Body of pancreas (tissue), 4 donors: ENCODE results near the gene TOM1L1. TPM values are rescaled to one million over a fixed set of nuclear protein-coding genes. Genes with fewer than 3 reads are reported as not detected.
"Not testable (repeated sequence)": the region's sequence is repeated elsewhere in the genome, so short reads cannot be mapped to it uniquely, and the experiment has no call there.

ENCODE experiments used
- ATAC-seq: fragments of 150-250 bp; one replicate; pipeline ENCODE4 v1.9.1; 2016
- DNase-seq, 4 donors: peaks; one replicate each; pipeline ENCODE4 v3.0.0-alpha.2; 2019
- H3K27ac ChIP-seq, 4 donors: fragments of 200-600 bp; sonication (generic); 1 replicate in 3 of 4; 2 replicates in 1 of 4; pipeline versions ENCODE4 v1.5.1 to v1.6.1; 2016 to 2019; ENCODE audit warnings: mild to moderate bottlenecking in 1 of 4, mixed read lengths in 1 of 4, moderate library complexity in 1 of 4
- H3K27me3 ChIP-seq, 2 donors: fragments of 200-600 bp; sonication (generic); one replicate each; pipeline ENCODE4 v1.6.0; 2016; ENCODE audit warnings: mild to moderate bottlenecking in 1 of 2
- H3K36me3 ChIP-seq, 2 donors: fragments of 200-600 bp; sonication (generic); replicated peaks in 1 of 2; 2 replicates each; pipeline ENCODE4 v1.5.1; 2016; ENCODE audit warnings: low read depth in 2 of 2; ENCODE audit not compliant: insufficient read depth in 1 of 2
- H3K4me1 ChIP-seq: fragments of 200-600 bp; sonication (generic); one replicate; pipeline ENCODE4 v1.6.0; 2016
- H3K4me3 ChIP-seq, 2 donors: fragments of 200-600 bp; sonication (generic); 1 replicate in 1 of 2; 2 replicates in 1 of 2; pipeline ENCODE4 v1.5.1; 2016 to 2019
- H3K9me3 ChIP-seq, 3 donors: fragments of 200-600 bp; sonication (generic); 1 replicate in 2 of 3; 2 replicates in 1 of 3; pipeline ENCODE4 v1.5.1; 2016
- POLR2A ChIP-seq, 3 donors: fragments of 450-650 bp; IDR thresholded peaks; one replicate each; pipeline ENCODE4 v1.6.1; 2016; ENCODE audit warnings: antibody characterized with exemption in 3 of 3, mild to moderate bottlenecking in 2 of 3
- WGBS, 2 donors: methylation state at CpG; one replicate each; pipeline ENCODE4 v1.1.5; 2017; 5-methylcytosine and 5-hydroxymethylcytosine counted together
- intact Hi-C: fragments of 100-400 bp; cut with DNase I; formaldehyde crosslinking; loops from one replicate; pipeline ENCODE4 v1.15.1; 2023
- total RNA-seq, 2 donors: library from RNA; depleted of rRNA; stranded (reverse); fragments of >200 nt; gene quantifications; one replicate each; pipeline ENCODE4 v1.1.0, GENCODE V29; 2016
- TF ChIP-seq, protein P1 (sequence below), 7 experiments: fragments of 450-650 bp in 4 of 7; fragments of 200-600 bp in 3 of 7; sonication (generic) in 3 of 7; IDR thresholded peaks; one replicate each; pipeline ENCODE4 v1.5.1; 2016 to 2019; ENCODE audit warnings: antibody characterized with exemption in 7 of 7

TOM1L1 gene
- total RNA-seq, 2 donors from 2014 or later, result 41.5 to 50.8 TPM

DNA sequence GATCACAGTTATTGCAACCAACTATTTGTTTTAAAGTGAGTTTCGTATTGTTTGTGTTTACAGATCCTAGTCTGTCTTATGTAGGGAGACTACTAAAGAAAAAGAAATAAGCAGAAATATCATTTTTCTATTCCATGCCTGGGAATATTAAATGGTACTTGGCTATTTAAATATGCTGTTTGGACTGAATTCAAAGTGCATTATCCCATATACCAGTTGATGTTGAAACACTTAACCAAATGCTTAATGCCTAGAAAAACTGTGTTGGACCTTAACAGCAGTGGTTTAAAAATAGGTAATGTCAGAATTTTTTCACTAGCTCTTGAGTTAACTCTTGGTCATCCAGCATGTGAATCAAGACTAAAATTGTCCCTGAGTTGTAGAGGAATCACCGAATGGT lies 37.5 kb upstream of the TOM1L1 start:
- WGBS, 2 donors, result 48 to 53% methylated on average over 2 of the region's 2 CpGs
- Histone ChIP-seq H3K27me3 (no peaks in the 10 kb centered on the region), H3K4me3 (no peak overlapping the region), H3K4me1 (peaks cover 15% of the 10 kb centered on the region), H3K36me3 (no peaks in the 10 kb centered on the region), H3K27ac (no peak overlapping the region), H3K9me3 (no peaks in the 10 kb centered on the region)
- intact Hi-C loops, result no loop called here
- DNase-seq (no peak), ATAC-seq (no peak)
- TF ChIP-seq, protein P1, sequence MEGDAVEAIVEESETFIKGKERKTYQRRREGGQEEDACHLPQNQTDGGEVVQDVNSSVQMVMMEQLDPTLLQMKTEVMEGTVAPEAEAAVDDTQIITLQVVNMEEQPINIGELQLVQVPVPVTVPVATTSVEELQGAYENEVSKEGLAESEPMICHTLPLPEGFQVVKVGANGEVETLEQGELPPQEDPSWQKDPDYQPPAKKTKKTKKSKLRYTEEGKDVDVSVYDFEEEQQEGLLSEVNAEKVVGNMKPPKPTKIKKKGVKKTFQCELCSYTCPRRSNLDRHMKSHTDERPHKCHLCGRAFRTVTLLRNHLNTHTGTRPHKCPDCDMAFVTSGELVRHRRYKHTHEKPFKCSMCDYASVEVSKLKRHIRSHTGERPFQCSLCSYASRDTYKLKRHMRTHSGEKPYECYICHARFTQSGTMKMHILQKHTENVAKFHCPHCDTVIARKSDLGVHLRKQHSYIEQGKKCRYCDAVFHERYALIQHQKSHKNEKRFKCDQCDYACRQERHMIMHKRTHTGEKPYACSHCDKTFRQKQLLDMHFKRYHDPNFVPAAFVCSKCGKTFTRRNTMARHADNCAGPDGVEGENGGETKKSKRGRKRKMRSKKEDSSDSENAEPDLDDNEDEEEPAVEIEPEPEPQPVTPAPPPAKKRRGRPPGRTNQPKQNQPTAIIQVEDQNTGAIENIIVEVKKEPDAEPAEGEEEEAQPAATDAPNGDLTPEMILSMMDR (IDR thresholded peaks at IDR 0.05), result no peak
- TF ChIP-seq POLR2A (IDR thresholded peaks at IDR 0.05), result no peak

DNA sequence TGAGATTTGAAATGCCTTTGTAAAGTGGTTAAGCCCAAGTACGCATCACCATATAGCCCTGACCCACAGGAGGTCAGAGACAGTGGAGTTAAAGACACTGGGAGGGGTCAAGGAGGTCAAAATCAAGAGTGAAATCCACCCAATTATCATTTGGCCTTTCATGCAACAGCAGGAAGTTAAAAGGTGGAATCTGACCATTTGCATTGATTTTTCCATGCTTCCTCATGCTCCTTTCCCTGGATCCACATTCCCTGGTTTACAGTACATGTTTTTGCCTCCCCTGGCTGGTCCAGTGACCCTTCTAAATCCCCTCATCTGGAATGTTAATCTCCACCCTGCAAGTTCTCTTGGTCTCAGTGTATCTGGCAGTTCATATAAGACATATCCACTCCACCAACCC lies 36.6 kb upstream of the TOM1L1 start:
- Histone ChIP-seq H3K27ac (no peak overlapping the region), H3K27me3 (no peaks in the 10 kb centered on the region), H3K9me3 (no peaks in the 10 kb centered on the region), H3K36me3 (no peaks in the 10 kb centered on the region), H3K4me1 (peaks cover 15% of the 10 kb centered on the region), H3K4me3 (no peak overlapping the region)
- TF ChIP-seq, protein P1 (IDR thresholded peaks at IDR 0.05), result no peak
- no peak for TF ChIP-seq POLR2A (IDR thresholded peaks at IDR 0.05)
- no peak for ATAC-seq
- intact Hi-C loops, result no loop called here
- no peak for DNase-seq
- WGBS, 2 donors, result 88 to 100% methylated on average over 1 of the region's 1 CpG

DNA sequence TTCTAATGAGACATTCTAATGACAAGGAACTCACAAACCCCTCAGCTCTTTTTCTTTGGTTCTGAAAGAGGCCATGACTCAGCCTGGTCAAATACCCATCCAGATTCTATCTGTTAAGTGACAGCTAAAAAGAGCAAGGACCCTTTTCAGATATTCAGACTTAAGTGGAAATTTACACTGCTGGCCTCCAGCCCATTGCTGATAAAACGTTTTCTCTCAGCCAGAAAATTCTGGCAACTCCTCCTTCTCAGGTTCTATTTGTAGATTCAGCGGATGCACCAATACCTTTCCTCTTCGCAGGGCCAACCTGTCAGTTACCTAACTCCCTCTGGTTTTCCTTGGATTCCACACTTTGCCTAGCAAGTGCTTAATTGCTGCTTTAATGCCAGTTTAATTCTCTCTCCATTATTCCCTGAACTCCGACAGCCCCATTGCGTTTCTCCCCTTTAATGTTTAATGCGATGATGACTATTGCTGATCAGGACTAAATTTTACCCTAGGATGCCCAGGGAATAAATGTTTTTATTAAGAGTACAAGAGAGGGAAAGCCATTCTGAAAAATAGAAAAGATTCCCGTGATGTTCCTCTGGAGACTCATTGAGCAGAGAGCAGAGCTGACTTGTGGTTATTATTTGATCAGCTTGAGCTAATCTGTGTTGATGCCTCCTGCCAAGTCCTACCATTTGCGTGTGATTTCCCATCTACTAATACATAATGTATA lies 35.9 kb upstream of the TOM1L1 start:
- Histone ChIP-seq H3K27ac (no peak overlapping the region), H3K4me3 (no peak overlapping the region), H3K9me3 (no peaks in the 10 kb centered on the region), H3K36me3 (no peaks in the 10 kb centered on the region), H3K4me1 (peaks cover 15% of the 10 kb centered on the region), H3K27me3 (no peaks in the 10 kb centered on the region)
- TF ChIP-seq POLR2A (IDR thresholded peaks at IDR 0.05), result no peak
- TF ChIP-seq, protein P1 (IDR thresholded peaks at IDR 0.05), result no peak
- ATAC-seq (no peak), DNase-seq (peak in 3 of 4 donors; percentile 20 to 35 (median 22))
- 23 to 32% methylated on average over 8 of the region's 8 CpGs for WGBS, 2 donors
- intact Hi-C loops, result no loop called here

DNA sequence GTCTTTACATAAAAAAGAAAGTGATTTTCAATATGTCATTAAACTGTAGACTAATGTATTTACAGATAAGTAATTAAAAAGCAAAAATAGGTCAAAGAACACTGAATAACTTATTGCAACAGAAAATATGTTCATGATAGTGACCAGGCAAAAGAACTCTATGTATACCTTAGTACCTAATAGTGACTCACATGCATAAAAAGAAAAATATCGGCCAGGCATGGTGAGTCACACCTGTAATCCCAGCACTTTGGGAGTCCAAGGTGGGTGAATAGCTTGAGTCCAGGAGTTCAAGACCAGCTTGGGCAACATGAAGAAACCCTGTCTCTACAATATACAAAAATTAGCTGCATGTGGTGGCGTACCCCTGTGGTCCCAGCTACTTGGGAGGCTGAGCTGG lies 33.0 kb upstream of the TOM1L1 start:
- 92 to 95% methylated on average over 2 of the region's 2 CpGs for WGBS, 2 donors
- Histone ChIP-seq H3K27me3 (no peaks in the 10 kb centered on the region), H3K27ac (no peak overlapping the region), H3K9me3 (no peaks in the 10 kb centered on the region), H3K36me3 (no peaks in the 10 kb centered on the region), H3K4me1 (peaks cover 15% of the 10 kb centered on the region), H3K4me3 (no peak overlapping the region)
- intact Hi-C loops, result no loop called here
- no peak for DNase-seq
- TF ChIP-seq, protein P1 (IDR thresholded peaks at IDR 0.05), result no peak
- no peak for TF ChIP-seq POLR2A (IDR thresholded peaks at IDR 0.05)
- no peak for ATAC-seq

DNA sequence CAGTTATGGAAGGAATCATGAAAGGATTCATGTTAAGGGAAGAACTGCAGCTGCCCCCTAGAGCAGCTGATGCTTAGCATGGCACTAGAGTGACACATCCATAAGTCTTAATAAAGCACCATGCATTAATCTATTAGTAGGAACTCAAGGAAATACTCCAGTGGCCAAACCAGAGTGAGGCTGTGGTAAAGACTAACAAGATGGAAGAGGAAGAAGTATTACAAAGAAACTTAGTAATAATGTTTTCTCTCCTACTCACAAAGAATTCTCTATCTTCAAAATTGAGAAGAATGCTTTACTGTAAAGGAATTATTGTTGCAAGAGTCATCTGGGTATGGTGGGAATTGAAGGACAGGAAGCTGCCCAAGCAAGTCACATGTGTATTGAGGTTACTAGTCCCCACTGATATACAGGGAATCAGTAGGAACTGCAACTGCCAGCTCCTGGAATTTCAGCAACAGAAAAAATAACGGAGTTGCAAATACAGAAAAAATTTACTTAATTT lies 29.9 kb upstream of the TOM1L1 start:
- ATAC-seq (no peak), DNase-seq (no peak)
- Histone ChIP-seq H3K36me3 (no peaks in the 10 kb centered on the region), H3K27ac (no peak overlapping the region), H3K4me3 (no peak overlapping the region), H3K27me3 (no peaks in the 10 kb centered on the region), H3K4me1 (no peaks in the 10 kb centered on the region), H3K9me3 (no peaks in the 10 kb centered on the region)
- TF ChIP-seq POLR2A (IDR thresholded peaks at IDR 0.05), result no peak
- TF ChIP-seq, protein P1 (IDR thresholded peaks at IDR 0.05), result no peak
- intact Hi-C loops, result no loop called here
- 76 to 83% methylated on average over 1 of the region's 1 CpG for WGBS, 2 donors

DNA sequence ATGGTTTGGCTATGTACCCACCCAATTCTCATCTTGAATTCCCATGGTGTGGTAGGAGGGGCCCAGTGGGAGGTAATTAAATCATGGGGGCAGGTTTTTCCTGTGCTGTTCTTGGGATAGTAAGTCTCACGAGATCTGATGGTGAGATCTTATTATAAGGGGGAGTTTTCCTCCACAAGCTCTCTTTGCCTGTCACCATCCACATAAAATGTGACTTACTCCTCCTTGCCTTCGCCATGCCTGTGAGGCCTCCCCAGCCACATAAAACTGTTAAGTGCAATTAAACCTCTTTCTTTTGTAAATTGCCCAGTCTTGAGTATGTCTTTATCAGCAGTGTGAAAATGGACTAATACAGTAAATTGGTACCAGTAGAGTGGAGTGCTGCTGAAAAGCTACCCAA lies 24.7 kb upstream of the TOM1L1 start:
- H3K4me1 ChIP-seq, H3K36me3 ChIP-seq, intact Hi-C loops, ATAC-seq, H3K27ac ChIP-seq, H3K27me3 ChIP-seq, DNase-seq, H3K9me3 ChIP-seq, H3K4me3 ChIP-seq: not testable (repeated sequence)
- 69 to 72% methylated on average over 2 of the region's 2 CpGs for WGBS, 2 donors
